Fibroblast of skin of left biceps (primary cell): Measurements from ENCODE around the gene TTC39C.

Experiments
- DNase-seq, 2 experiments: peaks; one replicate each; pipeline ENCODE4 v3.0.0-alpha.2; 2013; ENCODE audit warnings: low read depth in 2 of 2

Gene TTC39C

GRCh38 chr18:23992089-23992940 lies 22.2 kb upstream of the TTC39C start:
- no peak for DNase-seq

GRCh38 chr18:23992941-23993280 lies 21.6 kb upstream of the TTC39C start:
- no peak for DNase-seq

- DNase-seq, result peak; percentile 70 to 74
Measured at GRCh38 chr18:23994361-23994902, 20.1 kb upstream of the TTC39C start.

GRCh38 chr18:23995180-23995579 lies 19.4 kb upstream of the TTC39C start:
- no peak for DNase-seq

GRCh38 chr18:23998018-23998417 lies 16.5 kb upstream of the TTC39C start:
- no peak for DNase-seq

GRCh38 chr18:23998820-23999219 lies 15.7 kb upstream of the TTC39C start:
- DNase-seq, result no peak

- DNase-seq, result no peak
Measured at GRCh38 chr18:24000613-24001490, 13.7 kb upstream of the TTC39C start.

- DNase-seq, result no peak
Measured at GRCh38 chr18:24002479-24002878, 12.1 kb upstream of the TTC39C start.

- no peak for DNase-seq
Measured at GRCh38 chr18:24003288-24003687, 11.3 kb upstream of the TTC39C start.

- no peak for DNase-seq
Measured at GRCh38 chr18:24003903-24004640, 10.5 kb upstream of the TTC39C start.

GRCh38 chr18:24006712-24007313 lies 7.7 kb upstream of the TTC39C start:
- no peak for DNase-seq

- DNase-seq, result no peak
Measured at GRCh38 chr18:24009246-24009645, 5.3 kb upstream of the TTC39C start.

GRCh38 chr18:24009651-24010333 lies 4.8 kb upstream of the TTC39C start:
- DNase-seq, result no peak

- DNase-seq, result no peak
Measured at GRCh38 chr18:24010673-24011072, 3.9 kb upstream of the TTC39C start.

- DNase-seq, result no peak
Measured at GRCh38 chr18:24011123-24011917, 3.2 kb upstream of the TTC39C start.

- no peak for DNase-seq
Measured at GRCh38 chr18:24013051-24013450, 1.5 kb upstream of the TTC39C start.

GRCh38 chr18:24014986-24015638 lies 558 bp downstream of the TTC39C start:
- peak; percentile 74 to 76 for DNase-seq

- no peak for DNase-seq
Measured at GRCh38 chr18:24015639-24016631, 1.4 kb downstream of the TTC39C start.
